ENCODE measurements around the gene OR2M7.

OR2M7 gene
- long read RNA-seq: 0 reads

- no peaks in the 10 kb centered on the region for H3K27me3 ChIP-seq (ENCODE audit: insufficient read depth, poor library complexity, severe bottlenecking)
Observed at GRCh38 chr1:248324468-248324867, at the start of gene OR2M7. TSS of gene OR2M7 (minus strand) at chr1:248324568. CDS start at chr1:248324568, 0 bp downstream.

GRCh38 chr1:248373761-248374160 lies 49.4 kb upstream of the OR2M7 start:
- Histone ChIP-seq H3K4me3 (replicated peaks; ENCODE audit: insufficient read depth, low read length) (no peak overlapping the region), H3K27me3 (ENCODE audit: insufficient read depth, poor library complexity, severe bottlenecking) (no peaks in the 10 kb centered on the region), H3K27ac (replicated peaks) (no peak overlapping the region)
- DNase-seq (ENCODE audit: low read depth in 1 of 2, low spot score in 1 of 2): no peak
- TF ChIP-seq CTCF (IDR thresholded peaks at IDR 0.05; ENCODE audit: insufficient read depth, low read length) (no peak), POLR2AphosphoS5 (IDR thresholded peaks at IDR 0.05; ENCODE audit: low read depth) (no peak), GABPA (IDR thresholded peaks at IDR 0.05; ENCODE audit: low read depth) (no peak), REST (IDR thresholded peaks at IDR 0.05; ENCODE audit: insufficient replicate concordance, low read depth) (no peak)

More at GRCh38 chr1:248324468-248324867, at the start of gene OR2M7:
- no peak for DNase-seq (ENCODE audit: low read depth in 1 of 2, low spot score in 1 of 2)
- no peak for TF ChIP-seq REST (IDR thresholded peaks at IDR 0.05; ENCODE audit: insufficient replicate concordance, low read depth)
- no peak for TF ChIP-seq GABPA (IDR thresholded peaks at IDR 0.05; ENCODE audit: low read depth)
- no peak for TF ChIP-seq CTCF (IDR thresholded peaks at IDR 0.05; ENCODE audit: insufficient read depth, low read length)
- TF ChIP-seq POLR2AphosphoS5 (IDR thresholded peaks at IDR 0.05; ENCODE audit: low read depth): no peak
- TF ChIP-seq SPI1 (IDR thresholded peaks at IDR 0.05; ENCODE audit: borderline replicate concordance, low read depth): no peak
- Histone ChIP-seq H3K27ac (replicated peaks) (no peak within 1 kb of the TSS), H3K4me3 (replicated peaks; ENCODE audit: insufficient read depth, low read length) (no peak within 1 kb of the TSS)

- H3K27ac ChIP-seq (replicated peaks): no peak overlapping the region
- H3K4me3 ChIP-seq (replicated peaks; ENCODE audit: insufficient read depth, low read length): no peak overlapping the region
- no peak for DNase-seq (ENCODE audit: low read depth in 1 of 2, low spot score in 1 of 2)
- no peak for TF ChIP-seq GABPA (IDR thresholded peaks at IDR 0.05; ENCODE audit: low read depth)
- no peak for TF ChIP-seq REST (IDR thresholded peaks at IDR 0.05; ENCODE audit: insufficient replicate concordance, low read depth)
- TF ChIP-seq POLR2AphosphoS5 (IDR thresholded peaks at IDR 0.05; ENCODE audit: low read depth): no peak
- TF ChIP-seq SPI1 (IDR thresholded peaks at IDR 0.05; ENCODE audit: borderline replicate concordance, low read depth): no peak
- TF ChIP-seq CTCF (IDR thresholded peaks at IDR 0.05; ENCODE audit: insufficient read depth, low read length): no peak
- H3K27me3 ChIP-seq (ENCODE audit: insufficient read depth, poor library complexity, severe bottlenecking): no peaks in the 10 kb centered on the region
Observed at GRCh38 chr1:248372394-248372793, 48.0 kb upstream of the OR2M7 start.
